Activated CD8-positive, alpha-beta T cell treated with anti-CD3 and anti-CD28 coated beads for 36 hours (primary cell): ENCODE data around the gene ABAT. TPM values are rescaled to one million over a fixed set of nuclear protein-coding genes. Genes with fewer than 3 reads are reported as not detected.

Experiments
- ATAC-seq: fragments of 200-7000 bp; cut with Tn5 transposase; one replicate; pipeline ENCODE4 v1.10.0; 2021; ENCODE audit warnings: mild to moderate bottlenecking, moderate library complexity
- CTCF ChIA-PET: fragments of 350-600 bp; sonication (Branson Sonifier 250); formaldehyde crosslinking; loops from one replicate; lab custom pipeline; 2021; ENCODE audit warnings: antibody characterized with exemption; lab: Charles Lee
- POLR2A ChIA-PET: fragments of 350-600 bp; sonication (Branson Sonifier 250); formaldehyde crosslinking; loops from one replicate; lab custom pipeline; 2021; ENCODE audit warnings: antibody characterized with exemption; lab: Charles Lee
- DNase-seq: peaks from one replicate; pipeline ENCODE4 v3.0.0-alpha.2; 2020
- H3K27ac Mint-ChIP-seq: one replicate; pipeline ENCODE4 v1.8.0; 2021; ENCODE audit warnings: mild to moderate bottlenecking, mixed read lengths
- H3K27me3 Mint-ChIP-seq: one replicate; pipeline ENCODE4 v1.8.0; 2021; ENCODE audit warnings: mixed read lengths
- H3K36me3 Mint-ChIP-seq: one replicate; pipeline ENCODE4 v1.8.0; 2021; ENCODE audit warnings: low read depth, mixed read lengths
- H3K4me1 Mint-ChIP-seq: one replicate; pipeline ENCODE4 v1.8.0; 2021; ENCODE audit warnings: low read depth, mixed read lengths
- H3K4me3 Mint-ChIP-seq: one replicate; pipeline ENCODE4 v1.8.0; 2021; ENCODE audit warnings: mild to moderate bottlenecking, moderate library complexity, mixed read lengths
- H3K9me3 Mint-ChIP-seq: one replicate; pipeline ENCODE4 v1.8.0; 2021; ENCODE audit warnings: mixed read lengths
- CTCF ChIP-seq: fragments of 200-600 bp; IDR thresholded peaks from one replicate; pipeline ENCODE4 v1.8.0; 2022; ENCODE audit warnings: antibody characterized with exemption, mild to moderate bottlenecking
- intact Hi-C: fragments of 100-400 bp; cut with micrococcal nuclease; formaldehyde crosslinking; loops from one replicate; pipeline ENCODE4 v1.10.0; 2022
- total RNA-seq, 2 experiments: library from RNA; stranded (reverse); gene quantifications; one replicate each; pipeline ENCODE4 v1.2.3, GENCODE V29; 2021

Gene ABAT
- total RNA-seq, 2 experiments from 2014 or later = 5.1 TPM

- Mint-ChIP-seq H3K27ac (no peak overlapping the region), H3K9me3 (no peaks in the 10 kb centered on the region)
Observed at GRCh38 chr16:8762254-8762653, 87.8 kb downstream of the ABAT start.

GRCh38 chr16:8763083-8763482 lies 88.7 kb downstream of the ABAT start:
- intact Hi-C loops = no loop called here
- TF ChIP-seq CTCF = no peak
- no peak for ATAC-seq
- no peak overlapping the region for H3K4me3 Mint-ChIP-seq
- no peak overlapping the region for H3K27ac Mint-ChIP-seq
- no peaks in the 10 kb centered on the region for H3K27me3 Mint-ChIP-seq
- H3K4me1 Mint-ChIP-seq = no peaks in the 10 kb centered on the region
- DNase-seq = no peak
- ChIA-PET POLR2A (no interaction called here), CTCF (no interaction called here)
- H3K36me3 Mint-ChIP-seq = peaks cover 2% of the 10 kb centered on the region
- H3K9me3 Mint-ChIP-seq = no peaks in the 10 kb centered on the region

More at GRCh38 chr16:8762254-8762653, 87.8 kb downstream of the ABAT start:
- ATAC-seq (no peak), DNase-seq (no peak)
- TF ChIP-seq CTCF = no peak
- no peak overlapping the region for H3K4me3 Mint-ChIP-seq
- POLR2A ChIA-PET = no interaction called here
- H3K27me3 Mint-ChIP-seq = no peaks in the 10 kb centered on the region
- intact Hi-C loops = no loop called here
- peaks cover 2% of the 10 kb centered on the region for H3K36me3 Mint-ChIP-seq
- CTCF ChIA-PET = no interaction called here
- H3K4me1 Mint-ChIP-seq = no peaks in the 10 kb centered on the region

GRCh38 chr16:8763899-8764298 lies 89.5 kb downstream of the ABAT start:
- peaks cover 2% of the 10 kb centered on the region for H3K36me3 Mint-ChIP-seq
- ChIA-PET CTCF (no interaction called here), POLR2A (no interaction called here)
- no peaks in the 10 kb centered on the region for H3K4me1 Mint-ChIP-seq
- no peaks in the 10 kb centered on the region for H3K27me3 Mint-ChIP-seq
- no peak for ATAC-seq
- intact Hi-C loops = no loop called here
- H3K9me3 Mint-ChIP-seq = no peaks in the 10 kb centered on the region
- DNase-seq = no peak
- TF ChIP-seq CTCF = no peak
- H3K27ac Mint-ChIP-seq = no peak overlapping the region
- no peak overlapping the region for H3K4me3 Mint-ChIP-seq

GRCh38 chr16:8764525-8765250 lies 90.3 kb downstream of the ABAT start:
- POLR2A ChIA-PET = no interaction called here
- Mint-ChIP-seq H3K4me3 (no peak overlapping the region), H3K36me3 (peaks cover 2% of the 10 kb centered on the region), H3K4me1 (no peaks in the 10 kb centered on the region), H3K27ac (no peak overlapping the region), H3K27me3 (no peaks in the 10 kb centered on the region), H3K9me3 (no peaks in the 10 kb centered on the region)
- ATAC-seq = no peak
- no peak for DNase-seq
- CTCF ChIA-PET = no interaction called here
- intact Hi-C loops = no loop called here
- no peak for TF ChIP-seq CTCF

GRCh38 chr16:8767176-8767575 lies 92.8 kb downstream of the ABAT start:
- Mint-ChIP-seq H3K27me3 (no peaks in the 10 kb centered on the region), H3K9me3 (no peaks in the 10 kb centered on the region), H3K36me3 (peaks cover 2% of the 10 kb centered on the region), H3K27ac (no peak overlapping the region), H3K4me1 (no peaks in the 10 kb centered on the region), H3K4me3 (no peak overlapping the region)
- POLR2A ChIA-PET = no interaction called here
- no peak for TF ChIP-seq CTCF
- CTCF ChIA-PET = no interaction called here
- DNase-seq (no peak), ATAC-seq (no peak)
- intact Hi-C loops = no loop called here
